Left lung (tissue), 10 donors: Measurements from ENCODE around the gene GDPD3. TPM values are rescaled to one million over a fixed set of nuclear protein-coding genes. Genes with fewer than 3 reads are reported as not detected.

Experiments
- ATAC-seq: fragments of 200-7000 bp; cut with Tn5 transposase; one replicate; pipeline ENCODE4 v1.9.1; 2020; ENCODE audit warnings: moderate library complexity
- DNase-seq, 4 donors: peaks; one replicate each; pipeline ENCODE4 v3.0.0-alpha.2; 2013 to 2020
- H3K27ac ChIP-seq, 2 donors: fragments of 200-600 bp; sonication (generic) in 1 of 2; one replicate each; pipeline versions ENCODE4 v1.5.0 to v1.8.0; 2020 to 2021
- H3K27me3 ChIP-seq, 2 donors: fragments of 200-600 bp; sonication (generic) in 1 of 2; one replicate each; pipeline versions ENCODE4 v1.5.0 to v1.8.0; 2020 to 2021
- H3K36me3 ChIP-seq, 2 donors: fragments of 200-600 bp; sonication (generic) in 1 of 2; one replicate each; pipeline versions ENCODE4 v1.5.0 to v1.8.0; 2020 to 2021
- H3K4me1 ChIP-seq, 2 donors: fragments of 200-600 bp; one replicate each; pipeline ENCODE4 v1.8.0; 2021
- H3K4me3 ChIP-seq, 2 donors: fragments of 200-600 bp; sonication (generic) in 1 of 2; one replicate each; pipeline versions ENCODE4 v1.5.0 to v1.8.0; 2020 to 2021; ENCODE audit warnings: mild to moderate bottlenecking in 1 of 2
- H3K9me3 ChIP-seq, 2 donors: fragments of 200-600 bp; sonication (generic) in 1 of 2; one replicate each; pipeline versions ENCODE4 v1.5.0 to v1.8.0; 2020 to 2021
- intact Hi-C, 2 donors: fragments of 100-400 bp; cut with DNase I; formaldehyde crosslinking; loops; one replicate each; pipeline versions ENCODE4 v1.11.2 to v1.14.2; 2022
- polyA plus RNA-seq, 6 donors: library from polyadenylated mRNA; unstranded; fragments of 120-200 nt; gene quantifications; one replicate each; pipeline ENCODE4 v1.2.1, GENCODE V29; 2013; ENCODE audit not compliant: insufficient read length in 6 of 6
- total RNA-seq, 2 donors: library from RNA; stranded (reverse); fragmentation: NEBNext Ultra II Directional; extraction: Animal tissue kit (Norgen Biotek cat#: 25700); gene quantifications; one replicate each; pipeline ENCODE4 v1.2.1, GENCODE V29; 2021
- TF ChIP-seq, protein P1 (sequence below), 2 donors: fragments of 200-600 bp; sonication (generic) in 1 of 2; IDR thresholded peaks; one replicate each; pipeline versions ENCODE4 v1.5.0 to v1.8.0; 2021; ENCODE audit warnings: antibody characterized with exemption in 2 of 2
- donor health status: DM: no; HTN: yes; CAD: no.
- donor health status: DM: no; HTN: no; CAD: no.

GDPD3 gene
- total and polyA plus RNA-seq, 8 donors = 5.6 to 20.3 (median 14.6) TPM

DNA sequence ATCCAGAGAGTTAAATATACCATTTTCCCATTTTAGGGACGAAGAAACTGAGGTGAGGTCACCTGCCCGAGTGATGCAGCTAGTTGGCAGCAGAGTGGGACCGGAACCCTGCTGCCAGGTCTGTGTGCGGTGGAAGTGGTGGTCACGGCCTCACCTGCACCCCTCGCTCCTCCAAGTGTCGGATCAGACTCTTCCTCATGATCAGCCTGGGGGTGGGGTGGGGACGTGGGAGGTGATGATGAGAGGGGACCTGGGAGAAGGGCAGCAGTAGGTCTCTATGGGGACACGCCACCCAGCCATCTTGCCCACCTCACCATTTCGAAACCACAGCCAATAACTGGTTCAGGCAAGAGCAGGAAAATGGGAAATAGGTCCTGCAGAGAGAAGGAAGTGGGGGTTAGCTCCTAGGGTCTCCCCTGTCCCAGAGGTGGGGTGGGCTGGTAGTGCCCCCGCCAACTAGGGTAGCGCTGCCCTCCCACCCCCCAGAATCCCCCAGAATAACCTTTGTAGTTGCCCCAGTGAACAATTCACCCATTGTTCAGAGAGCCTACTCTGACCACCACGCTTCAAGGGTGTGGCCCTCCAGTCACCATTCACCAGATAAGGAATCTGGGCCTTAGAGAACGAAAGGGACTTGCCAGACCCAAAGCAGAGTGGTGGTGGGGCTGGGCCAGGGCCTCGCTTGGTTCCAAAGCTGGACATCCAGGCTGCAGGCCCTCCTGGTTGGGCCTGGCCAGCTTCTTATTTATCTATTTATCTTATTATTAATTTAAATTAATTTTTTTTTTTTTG is 5.1 kb downstream of the GDPD3 start:
- H3K4me1 ChIP-seq = peaks cover 0 to 4% of the 10 kb centered on the region in 2 donors
- H3K9me3 ChIP-seq = no peaks in the 10 kb centered on the region
- DNase-seq = peak in 1 of 4 donors; percentile 51
- no peak overlapping the region for H3K27ac ChIP-seq
- intact Hi-C loops = no loop called here
- no peak for ATAC-seq
- H3K27me3 ChIP-seq = no peaks in the 10 kb centered on the region
- TF ChIP-seq, protein P1, sequence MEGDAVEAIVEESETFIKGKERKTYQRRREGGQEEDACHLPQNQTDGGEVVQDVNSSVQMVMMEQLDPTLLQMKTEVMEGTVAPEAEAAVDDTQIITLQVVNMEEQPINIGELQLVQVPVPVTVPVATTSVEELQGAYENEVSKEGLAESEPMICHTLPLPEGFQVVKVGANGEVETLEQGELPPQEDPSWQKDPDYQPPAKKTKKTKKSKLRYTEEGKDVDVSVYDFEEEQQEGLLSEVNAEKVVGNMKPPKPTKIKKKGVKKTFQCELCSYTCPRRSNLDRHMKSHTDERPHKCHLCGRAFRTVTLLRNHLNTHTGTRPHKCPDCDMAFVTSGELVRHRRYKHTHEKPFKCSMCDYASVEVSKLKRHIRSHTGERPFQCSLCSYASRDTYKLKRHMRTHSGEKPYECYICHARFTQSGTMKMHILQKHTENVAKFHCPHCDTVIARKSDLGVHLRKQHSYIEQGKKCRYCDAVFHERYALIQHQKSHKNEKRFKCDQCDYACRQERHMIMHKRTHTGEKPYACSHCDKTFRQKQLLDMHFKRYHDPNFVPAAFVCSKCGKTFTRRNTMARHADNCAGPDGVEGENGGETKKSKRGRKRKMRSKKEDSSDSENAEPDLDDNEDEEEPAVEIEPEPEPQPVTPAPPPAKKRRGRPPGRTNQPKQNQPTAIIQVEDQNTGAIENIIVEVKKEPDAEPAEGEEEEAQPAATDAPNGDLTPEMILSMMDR (IDR thresholded peaks at IDR 0.05) = no peak
- peaks cover 0 to 86% of the 10 kb centered on the region in 2 donors for H3K36me3 ChIP-seq
- H3K4me3 ChIP-seq = no peak overlapping the region

DNA sequence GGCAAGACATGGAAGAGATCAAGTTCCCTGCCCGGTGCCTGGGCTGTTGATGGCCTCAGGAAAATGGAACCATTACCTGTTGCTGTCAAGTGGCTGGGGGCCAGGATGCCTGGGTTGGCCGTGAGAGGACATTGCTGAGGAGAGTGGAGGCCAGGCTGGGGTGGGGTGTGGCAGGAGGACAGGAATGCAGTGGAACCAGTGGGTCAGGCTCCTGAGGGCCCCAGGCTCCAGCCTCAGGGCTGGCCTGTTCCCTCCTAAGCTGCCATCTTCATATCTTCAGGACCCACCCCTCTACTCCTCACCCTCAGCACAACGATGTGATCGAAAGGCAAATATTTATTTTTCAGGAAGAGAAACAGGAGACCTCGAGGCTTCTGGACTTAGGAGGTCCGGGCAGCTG is 8.8 kb downstream of the GDPD3 start:
- no peaks in the 10 kb centered on the region for H3K4me1 ChIP-seq
- ATAC-seq (peak; percentile 96), DNase-seq (peak in 3 of 4 donors; percentile 49 to 81 (median 62))
- no peak overlapping the region for H3K4me3 ChIP-seq
- TF ChIP-seq, protein P1 (IDR thresholded peaks at IDR 0.05) = no peak
- peaks cover 0 to 54% of the 10 kb centered on the region in 2 donors for H3K36me3 ChIP-seq
- intact Hi-C loops = no loop called here
- no peaks in the 10 kb centered on the region for H3K27me3 ChIP-seq
- no peak overlapping the region for H3K27ac ChIP-seq
- peaks cover 0 to 9% of the 10 kb centered on the region in 2 donors for H3K9me3 ChIP-seq

DNA sequence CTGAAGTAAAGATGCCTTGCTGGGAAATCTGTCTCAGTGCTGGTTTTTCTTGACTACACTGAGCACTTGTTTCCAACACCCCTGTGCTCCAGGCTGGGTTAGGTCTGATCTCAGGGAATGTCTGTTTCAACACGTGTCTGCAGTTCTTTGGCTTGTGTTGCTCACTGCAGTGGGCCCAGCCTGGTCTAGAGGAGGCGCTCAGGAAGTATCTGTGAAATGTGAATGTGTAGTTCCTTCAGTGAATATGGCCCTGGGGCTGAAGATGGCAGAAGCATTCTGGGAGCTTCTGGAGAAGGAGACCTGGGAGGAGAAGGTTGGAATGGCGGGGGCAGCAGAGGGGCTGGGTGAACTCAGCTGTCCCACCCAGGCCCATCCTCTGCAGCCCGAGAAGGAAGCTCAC is 9.2 kb downstream of the GDPD3 start:
- Histone ChIP-seq H3K36me3 (peaks cover 0 to 50% of the 10 kb centered on the region in 2 donors), H3K9me3 (peaks cover 0 to 13% of the 10 kb centered on the region in 2 donors), H3K27me3 (no peaks in the 10 kb centered on the region), H3K4me3 (no peak overlapping the region), H3K4me1 (no peaks in the 10 kb centered on the region), H3K27ac (no peak overlapping the region)
- intact Hi-C loops = no loop called here
- DNase-seq = no peak
- ATAC-seq = peak; percentile 20
- TF ChIP-seq, protein P1 (IDR thresholded peaks at IDR 0.05) = no peak

DNA sequence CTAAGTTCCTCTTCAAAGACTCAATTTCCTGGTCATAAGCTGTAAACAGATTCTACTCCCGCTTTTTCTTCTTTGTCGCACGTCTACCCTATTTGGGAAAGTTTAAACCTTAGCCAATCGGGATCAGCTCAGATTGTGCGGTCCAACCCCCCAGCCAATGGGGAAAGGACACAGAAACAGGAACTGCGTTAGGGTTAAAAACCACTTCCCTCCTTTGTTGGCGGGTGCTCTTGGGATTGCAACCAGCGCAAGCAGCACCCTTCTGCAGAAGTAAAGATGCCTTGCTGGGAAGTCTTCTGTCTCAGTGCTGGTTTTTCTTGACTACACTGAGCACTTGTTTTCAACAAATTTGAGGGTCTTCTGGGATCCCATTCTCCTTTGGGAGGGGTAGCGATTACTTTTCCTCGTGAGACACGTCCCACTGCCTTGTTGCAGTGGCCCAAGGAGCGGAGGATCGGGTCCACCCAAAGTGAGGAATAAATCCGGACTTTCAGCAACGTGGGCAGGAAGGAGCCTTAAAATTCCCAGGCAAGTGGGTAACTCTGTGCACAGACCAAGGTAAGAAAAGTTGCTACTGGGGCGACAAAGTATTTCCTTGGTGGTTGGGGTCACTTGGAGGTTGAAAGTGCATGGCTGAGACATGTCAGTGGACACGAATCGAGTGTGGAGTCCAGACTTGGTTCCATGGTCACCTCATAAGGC is 16.3 kb downstream of the GDPD3 start:
- H3K4me3 ChIP-seq = peak overlapping the region in 1 of 2 donors; percentile 73
- peaks cover 4 to 39% of the 10 kb centered on the region in 2 donors for H3K9me3 ChIP-seq
- no peaks in the 10 kb centered on the region for H3K27me3 ChIP-seq
- peak in 1 of 4 donors; percentile 34 for DNase-seq
- ATAC-seq = no peak
- TF ChIP-seq, protein P1 (IDR thresholded peaks at IDR 0.05) = peak in 1 of 2 donors; percentile 10
- H3K27ac ChIP-seq = peak overlapping the region; percentile 90 to 98
- intact Hi-C loops = no loop called here
- peaks cover 18 to 46% of the 10 kb centered on the region in 2 donors for H3K4me1 ChIP-seq
- H3K36me3 ChIP-seq = peaks cover 0 to 14% of the 10 kb centered on the region in 2 donors
